ENCODE results near the gene GPR180.

The GPR180 gene

GRCh38 chr13:94601446-94602431 lies at the start of gene GPR180:
Gene GPR180, plus strand, starts transcription at chr13:94601857. Its CDS starts 71 bp downstream, at chr13:94601928.
- peak; percentile 96 for DNase-seq

GRCh38 chr13:94552095-94552494 lies 49.6 kb upstream of the GPR180 start:
- no peak for DNase-seq

GRCh38 chr13:94553766-94554165 lies 47.9 kb upstream of the GPR180 start:
- DNase-seq, result no peak

DNA sequence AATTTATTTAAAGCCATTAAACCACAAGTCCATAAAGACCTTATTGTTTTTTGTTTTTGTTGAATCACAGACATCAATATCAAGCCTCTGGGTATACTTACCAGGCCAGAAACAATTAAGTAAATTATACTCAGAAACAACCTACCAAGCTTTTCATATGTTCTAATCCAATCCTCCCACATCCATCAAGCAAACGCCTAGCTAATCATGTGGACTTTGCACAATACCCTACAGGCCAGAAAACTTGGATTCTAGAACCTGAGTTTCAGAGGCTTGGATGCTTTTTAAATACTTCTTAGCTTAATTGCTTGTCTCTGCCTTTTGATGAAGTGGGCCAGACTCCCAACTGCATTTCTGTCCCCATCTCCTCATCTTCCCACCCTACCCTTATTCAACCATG lies 45.6 kb upstream of the GPR180 start:
- no peak for DNase-seq

DNA sequence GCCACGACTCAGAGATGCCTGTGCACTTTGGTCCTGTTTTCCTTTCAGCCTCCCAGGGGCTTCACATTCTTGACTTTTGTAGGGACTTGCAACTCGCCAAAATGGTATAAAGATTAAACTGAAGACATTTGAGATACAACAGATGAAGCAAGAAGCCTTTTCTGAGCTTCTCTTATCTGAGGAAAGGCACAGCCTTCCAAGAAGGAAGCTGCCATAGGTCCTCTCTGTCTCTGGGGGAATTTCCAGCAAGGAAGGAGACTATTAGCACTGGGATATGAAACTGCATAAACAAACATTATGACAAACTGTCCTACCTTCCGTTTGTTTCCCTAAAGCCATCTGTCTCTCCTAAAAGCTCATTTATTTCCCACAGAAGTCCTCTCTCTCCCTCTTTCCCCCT lies 45.0 kb upstream of the GPR180 start:
- no peak for DNase-seq

- DNase-seq, result no peak
Measured at GRCh38 chr13:94557684-94558235, 43.9 kb upstream of the GPR180 start.

- DNase-seq, result peak; percentile 13
Measured at GRCh38 chr13:94558716-94559115, 42.9 kb upstream of the GPR180 start.

- no peak for DNase-seq
Measured at GRCh38 chr13:94559222-94559795, 42.3 kb upstream of the GPR180 start.

GRCh38 chr13:94560116-94560515 lies 41.5 kb upstream of the GPR180 start:
- DNase-seq, result no peak

- no peak for DNase-seq
Measured at GRCh38 chr13:94561126-94561525, 40.5 kb upstream of the GPR180 start.

- no peak for DNase-seq
Measured at GRCh38 chr13:94567581-94567980, 34.1 kb upstream of the GPR180 start.

- no peak for DNase-seq
Measured at GRCh38 chr13:94568443-94568842, 33.2 kb upstream of the GPR180 start.

DNA sequence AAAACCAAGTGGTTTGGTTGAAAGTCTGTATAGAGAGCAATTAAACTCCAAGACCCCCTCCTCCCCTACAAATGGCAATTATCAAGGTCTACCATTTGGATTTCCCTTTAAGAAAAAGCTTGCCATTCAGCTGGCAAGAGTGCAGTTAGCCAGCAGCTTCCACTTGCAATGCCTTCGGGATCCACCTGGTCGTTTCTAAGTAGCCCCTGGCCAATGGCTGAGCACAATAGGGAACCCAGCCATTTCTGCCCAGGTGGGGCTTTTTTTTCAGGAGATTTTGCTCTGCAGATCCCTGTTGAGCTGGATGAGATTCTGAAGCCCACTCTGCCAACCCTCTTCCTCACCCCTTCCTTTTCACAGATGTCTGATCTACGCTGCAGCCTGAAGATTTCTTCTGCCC lies 32.0 kb upstream of the GPR180 start:
- no peak for DNase-seq

GRCh38 chr13:94579063-94579462 lies 22.6 kb upstream of the GPR180 start:
- DNase-seq, result no peak

DNA sequence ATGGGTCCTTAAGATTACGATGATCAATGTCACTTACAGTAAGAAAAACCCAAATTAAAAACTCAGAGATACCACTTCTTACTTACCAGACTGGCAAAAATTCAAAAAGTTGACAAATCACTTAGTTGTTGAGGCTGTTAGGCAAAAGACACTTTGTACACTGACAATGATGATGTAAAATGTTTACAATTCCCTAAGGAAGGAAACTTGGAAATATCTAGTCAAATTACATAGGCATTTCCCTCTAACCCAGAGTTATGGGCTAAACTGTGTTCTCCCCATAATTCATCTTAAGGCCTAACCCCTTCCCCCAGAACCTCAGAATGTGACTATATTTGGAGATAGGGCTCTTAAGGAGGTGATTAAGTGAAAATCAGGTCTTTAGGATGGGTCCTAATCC lies 17.7 kb upstream of the GPR180 start:
- no peak for DNase-seq

GRCh38 chr13:94585543-94586101 lies 16.0 kb upstream of the GPR180 start:
- DNase-seq, result no peak

- no peak for DNase-seq
Measured at GRCh38 chr13:94586371-94586770, 15.3 kb upstream of the GPR180 start.

DNA sequence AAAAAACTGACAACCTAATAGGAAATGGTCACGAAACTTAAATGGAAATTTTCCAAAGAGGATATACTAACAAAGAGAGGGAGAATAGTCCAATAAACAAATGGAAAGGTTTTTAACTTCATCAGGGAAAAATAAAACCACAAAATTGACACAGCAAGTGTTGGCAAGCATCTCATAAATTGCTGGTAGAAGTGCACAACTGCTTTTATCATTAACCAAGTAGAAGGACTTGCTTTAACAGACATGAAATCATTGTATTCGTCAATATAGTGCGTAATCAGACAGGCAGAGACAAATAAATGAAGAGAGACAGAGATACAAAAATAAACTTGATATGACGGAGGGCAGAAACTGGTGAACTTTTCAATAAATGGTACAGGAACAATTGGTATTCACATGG lies 13.1 kb upstream of the GPR180 start:
- no peak for DNase-seq

- DNase-seq, result no peak
Measured at GRCh38 chr13:94590744-94591143, 10.9 kb upstream of the GPR180 start.

- DNase-seq, result peak; percentile 20
Measured at GRCh38 chr13:94595001-94595949, 6.4 kb upstream of the GPR180 start.

DNA sequence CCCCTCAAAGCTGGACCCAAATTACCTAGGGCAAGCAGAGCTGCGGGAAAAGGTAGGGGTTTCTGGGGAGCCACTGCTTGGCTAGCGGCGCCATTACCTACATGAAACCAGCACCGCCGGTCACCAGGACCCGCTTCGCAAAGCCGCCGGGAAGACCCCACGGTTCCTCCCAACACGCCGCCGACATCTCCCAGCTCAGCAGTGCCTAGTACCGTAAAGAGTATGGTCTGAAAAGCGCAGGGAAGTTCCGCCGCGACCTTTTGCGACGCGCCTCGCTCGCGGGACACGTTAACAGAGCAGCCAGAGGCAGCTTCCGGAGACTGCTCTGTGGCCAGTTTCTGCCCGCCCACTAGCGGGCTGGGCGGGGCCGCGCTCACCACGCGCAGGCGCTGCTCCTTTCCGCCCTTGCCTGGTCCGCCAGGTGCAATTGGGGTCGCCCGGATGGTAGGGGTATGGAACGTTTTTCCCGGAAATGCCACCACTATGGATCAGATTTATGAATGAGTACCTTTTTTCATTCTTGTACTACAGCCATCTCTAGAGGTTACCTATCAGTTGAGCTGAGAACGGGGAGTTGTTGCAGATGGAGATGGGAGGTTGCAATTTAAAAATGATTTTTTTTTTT lies 5.6 kb upstream of the GPR180 start, which contains the start of gene TGDS:
Gene TGDS, minus strand, starts transcription at position 203 of the 625 bp plus-strand sequence. Its CDS starts 16 bp downstream, at position 187.
- peak; percentile 91 for DNase-seq

GRCh38 chr13:94596575-94596971 lies 5.1 kb upstream of the GPR180 start:
- DNase-seq, result no peak
